Adipocyte (in vitro differentiated cells): ENCODE results near the gene CEBPZOS.

Experiments used
- DNase-seq: peaks from one replicate; pipeline ENCODE4 v3.0.0-alpha.2; 2015; ENCODE audit warnings: low read depth
- H3K27me3 ChIP-seq: replicated peaks from 2 replicates; pipeline ENCODE4 v1.7.0; 2013; ENCODE audit warnings: mild to moderate bottlenecking, low read length, moderate library complexity; ENCODE audit not compliant: control insufficient read depth, insufficient read depth
- H3K36me3 ChIP-seq: 2 replicates; pipeline ENCODE4 v1.7.0; 2013; ENCODE audit warnings: low read length, mild to moderate bottlenecking, moderate library complexity; ENCODE audit not compliant: control insufficient read depth, insufficient read depth, severe bottlenecking
- H3K4me1 ChIP-seq: 2 replicates; pipeline ENCODE4 v1.7.0; 2013; ENCODE audit warnings: mild to moderate bottlenecking, low read length, moderate library complexity; ENCODE audit not compliant: control insufficient read depth, insufficient read depth
- H3K4me3 ChIP-seq: 2 replicates; pipeline ENCODE4 v1.7.0; 2013; ENCODE audit warnings: mild to moderate bottlenecking, low read length, moderate library complexity
- H3K9ac ChIP-seq: 2 replicates; pipeline ENCODE4 v1.7.0; 2013; ENCODE audit warnings: mild to moderate bottlenecking, low read length, moderate library complexity
- H3K9me3 ChIP-seq: 2 replicates; pipeline ENCODE4 v1.7.0; 2013; ENCODE audit warnings: mild to moderate bottlenecking, low read length, moderate library complexity; ENCODE audit not compliant: control insufficient read depth

Gene CEBPZOS

GRCh38 chr2:37168217-37168981 lies 27.9 kb upstream of the CEBPZOS start:
- peak; percentile 75 for DNase-seq
- peaks cover 3% of the 10 kb centered on the region for H3K4me1 ChIP-seq
- H3K27me3 ChIP-seq = no peaks in the 10 kb centered on the region

DNA sequence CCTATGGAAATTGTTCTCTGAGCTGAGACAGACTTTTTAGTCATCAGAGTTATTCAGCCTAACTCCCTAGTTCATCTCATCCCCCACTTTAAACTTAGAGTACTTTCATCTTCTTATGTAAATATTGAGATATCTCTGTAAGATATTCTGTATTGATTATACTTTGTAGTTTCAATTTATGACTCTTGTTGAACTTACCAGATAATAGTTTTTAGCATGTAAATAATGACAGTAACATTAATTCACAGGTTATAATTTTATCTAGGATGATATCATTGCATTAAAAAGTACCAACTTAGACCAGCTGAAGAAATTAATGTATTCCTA lies 24.7 kb upstream of the CEBPZOS start:
- peaks cover 3% of the 10 kb centered on the region for H3K4me1 ChIP-seq
- no peaks in the 10 kb centered on the region for H3K9me3 ChIP-seq
- DNase-seq = no peak
- H3K36me3 ChIP-seq = no peaks in the 10 kb centered on the region
- H3K9ac ChIP-seq = no peak overlapping the region
- H3K4me3 ChIP-seq = no peak overlapping the region
- H3K27me3 ChIP-seq = no peaks in the 10 kb centered on the region

More at GRCh38 chr2:37168217-37168981, 27.9 kb upstream of the CEBPZOS start:
- peak overlapping the region; percentile 67 for H3K9ac ChIP-seq
- H3K4me3 ChIP-seq = no peak overlapping the region
- peaks cover 10% of the 10 kb centered on the region for H3K9me3 ChIP-seq
- no peaks in the 10 kb centered on the region for H3K36me3 ChIP-seq

- Histone ChIP-seq H3K27me3 (no peaks in the 10 kb centered on the region), H3K9me3 (no peaks in the 10 kb centered on the region), H3K4me3 (no peak overlapping the region), H3K36me3 (no peaks in the 10 kb centered on the region), H3K9ac (no peak overlapping the region), H3K4me1 (no peaks in the 10 kb centered on the region)
- DNase-seq = no peak
Measured at GRCh38 chr2:37173741-37174140, 22.6 kb upstream of the CEBPZOS start.

DNA sequence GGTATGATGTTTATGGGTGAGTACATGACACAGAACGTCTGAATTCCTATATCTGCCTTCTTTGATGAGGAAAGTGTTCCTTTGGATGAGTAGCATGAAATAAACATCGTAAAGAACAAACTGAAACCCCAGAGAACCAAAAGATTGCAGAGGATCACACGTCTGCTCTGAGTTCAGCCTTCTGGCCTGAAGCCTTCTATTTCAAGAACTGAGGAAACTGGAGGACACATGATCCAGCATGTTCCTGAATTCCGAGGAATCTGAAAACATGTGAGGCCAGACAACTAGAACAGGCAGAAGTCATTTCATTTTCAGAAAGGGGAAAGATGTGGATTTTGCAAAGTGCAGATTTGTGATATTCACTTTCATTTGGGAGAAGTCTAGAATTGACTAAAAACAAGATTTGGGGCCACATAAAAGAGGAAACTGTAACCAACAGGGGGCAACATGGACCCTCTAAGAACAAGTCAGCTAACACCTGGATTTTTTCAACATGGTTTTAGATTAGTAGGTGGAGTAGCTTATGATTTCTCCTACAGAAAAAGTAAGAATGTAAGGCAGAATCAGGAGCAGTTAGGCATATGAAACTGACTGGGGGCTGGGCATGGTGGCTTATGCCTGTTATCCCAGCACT lies 16.2 kb upstream of the CEBPZOS start:
- H3K4me3 ChIP-seq = peak overlapping the region; percentile 23
- H3K27me3 ChIP-seq = no peaks in the 10 kb centered on the region
- H3K4me1 ChIP-seq = peaks cover 12% of the 10 kb centered on the region
- no peaks in the 10 kb centered on the region for H3K36me3 ChIP-seq
- DNase-seq = peak; percentile 68
- no peaks in the 10 kb centered on the region for H3K9me3 ChIP-seq
- H3K9ac ChIP-seq = peak overlapping the region; percentile 31

DNA sequence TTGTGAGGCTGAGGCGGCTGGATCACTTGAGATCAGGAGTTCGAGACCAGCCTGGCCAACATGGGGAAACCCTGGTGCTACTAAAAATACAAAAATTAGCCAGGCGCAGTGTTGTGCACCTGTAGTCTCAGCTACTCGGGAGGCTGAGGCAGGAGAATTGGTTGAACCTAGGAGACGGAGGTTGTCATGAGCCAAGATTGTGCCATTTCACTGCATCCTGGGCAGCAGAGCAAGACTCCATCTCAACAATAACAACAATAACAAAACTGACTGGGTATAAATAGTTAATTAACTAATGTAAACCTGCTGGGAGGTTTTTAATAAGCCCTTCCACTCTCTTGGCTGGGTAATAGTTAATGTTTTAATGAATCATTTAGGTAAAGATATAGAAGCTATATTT lies 15.7 kb upstream of the CEBPZOS start:
- no peak overlapping the region for H3K4me3 ChIP-seq
- H3K4me1 ChIP-seq = peaks cover 12% of the 10 kb centered on the region
- H3K9ac ChIP-seq = no peak overlapping the region
- H3K27me3 ChIP-seq = no peaks in the 10 kb centered on the region
- no peak for DNase-seq
- no peaks in the 10 kb centered on the region for H3K9me3 ChIP-seq
- H3K36me3 ChIP-seq = no peaks in the 10 kb centered on the region

DNA sequence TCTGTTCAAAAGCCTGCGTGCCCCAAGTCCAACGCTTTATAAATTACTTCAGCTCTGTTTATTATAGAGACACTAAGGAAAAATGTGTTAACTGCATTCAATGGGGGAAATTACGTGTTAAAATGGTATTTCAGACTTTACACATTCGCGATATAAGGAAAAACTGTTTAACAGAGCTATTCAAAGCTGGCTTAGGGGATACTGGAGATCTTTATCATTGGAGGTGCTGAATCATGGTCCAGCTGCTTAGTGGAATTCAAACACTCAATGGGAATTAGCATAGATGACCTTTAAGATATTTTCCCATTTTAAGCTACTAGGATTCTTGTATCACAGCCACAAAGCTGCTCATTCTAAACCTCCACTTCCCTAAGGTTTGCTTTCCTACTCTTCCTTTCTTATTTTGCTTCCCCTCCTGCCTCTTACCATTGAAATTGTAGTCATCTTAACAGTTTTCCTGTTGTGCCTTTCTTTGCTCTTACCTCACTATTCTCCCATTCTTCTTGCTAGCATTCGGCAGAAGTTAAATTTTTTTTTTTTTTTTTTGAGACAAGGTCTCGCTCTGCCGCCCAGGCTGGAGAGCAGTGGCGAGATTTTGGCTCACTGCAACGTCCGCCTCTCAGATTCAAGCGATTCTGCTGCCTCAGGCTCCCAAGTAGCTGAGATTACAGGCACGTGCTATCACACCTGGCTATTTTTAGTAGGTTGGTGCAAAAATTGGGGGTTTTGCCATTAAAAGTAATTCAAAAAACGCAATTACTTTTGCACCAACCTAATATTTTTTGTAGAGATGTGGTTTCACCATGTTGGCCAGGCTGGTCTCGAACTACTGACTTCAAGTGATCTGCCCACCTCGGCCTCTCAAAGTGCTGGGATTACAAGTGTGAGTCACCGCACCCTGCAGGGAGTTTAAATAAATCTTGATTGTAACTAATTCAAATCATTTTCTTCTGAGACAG lies 14.3 kb upstream of the CEBPZOS start:
- Histone ChIP-seq H3K36me3 (no peaks in the 10 kb centered on the region), H3K4me1 (peaks cover 12% of the 10 kb centered on the region), H3K4me3 (no peak overlapping the region), H3K9ac (no peak overlapping the region), H3K27me3 (no peaks in the 10 kb centered on the region), H3K9me3 (no peaks in the 10 kb centered on the region)
- DNase-seq = peak; percentile 36

DNA sequence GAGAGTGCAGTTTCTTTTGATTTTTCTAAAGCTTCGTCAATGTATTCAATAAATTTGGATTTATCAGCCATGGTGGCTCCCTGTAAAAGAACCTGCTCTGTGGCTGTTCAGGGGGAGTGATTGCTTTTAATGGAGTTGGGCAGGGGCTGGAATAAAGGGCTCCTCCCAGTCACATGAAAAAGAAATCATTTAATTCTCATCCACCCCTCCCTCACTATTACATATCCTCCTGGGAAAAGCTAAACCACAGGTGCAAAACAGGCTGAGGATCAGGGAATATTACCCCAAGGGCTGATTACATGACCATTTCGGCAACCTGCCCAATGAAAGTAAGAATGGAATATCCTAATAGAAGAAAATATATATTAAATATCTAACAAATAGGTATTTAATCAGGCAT lies 7.7 kb upstream of the CEBPZOS start, which contains the start of gene SULT6B1:
SULT6B1 (minus strand) TSS at position 101 of the 400 bp plus-strand sequence; CDS start at position 71, 30 bp downstream.
- Histone ChIP-seq H3K36me3 (no peaks in the 10 kb centered on the region), H3K9me3 (no peaks in the 10 kb centered on the region), H3K27me3 (no peaks in the 10 kb centered on the region), H3K9ac (no peak within 1 kb of the TSS), H3K4me3 (no peak within 1 kb of the TSS), H3K4me1 (peaks cover 17% of the 10 kb centered on the region)
- DNase-seq = no peak

GRCh38 chr2:37189452-37190153 lies 6.7 kb upstream of the CEBPZOS start:
- no peak overlapping the region for H3K9ac ChIP-seq
- no peaks in the 10 kb centered on the region for H3K9me3 ChIP-seq
- H3K4me1 ChIP-seq = peaks cover 17% of the 10 kb centered on the region
- H3K27me3 ChIP-seq = no peaks in the 10 kb centered on the region
- DNase-seq = peak; percentile 73
- no peak overlapping the region for H3K4me3 ChIP-seq
- no peaks in the 10 kb centered on the region for H3K36me3 ChIP-seq

GRCh38 chr2:37190290-37190689 lies 6.0 kb upstream of the CEBPZOS start:
- Histone ChIP-seq H3K36me3 (no peaks in the 10 kb centered on the region), H3K9me3 (no peaks in the 10 kb centered on the region), H3K9ac (no peak overlapping the region), H3K4me1 (peaks cover 17% of the 10 kb centered on the region), H3K27me3 (no peaks in the 10 kb centered on the region), H3K4me3 (no peak overlapping the region)
- no peak for DNase-seq

GRCh38 chr2:37191253-37191652 lies 5.0 kb upstream of the CEBPZOS start:
- Histone ChIP-seq H3K27me3 (no peaks in the 10 kb centered on the region), H3K36me3 (no peaks in the 10 kb centered on the region), H3K9ac (no peak overlapping the region), H3K4me1 (peaks cover 17% of the 10 kb centered on the region), H3K9me3 (no peaks in the 10 kb centered on the region), H3K4me3 (no peak overlapping the region)
- DNase-seq = no peak
